ENCODE measurements around the gene B3GNT9. TPM values are rescaled to one million over a fixed set of nuclear protein-coding genes. Genes with fewer than 3 reads are reported as not detected.

Gene B3GNT9
- total RNA-seq, 1 donor from 2014 or later = 14.0 TPM

Other genes with a start within 250 kb of the B3GNT9 start
- gene CDH16, start 232.1 kb downstream of the B3GNT9 start, total RNA-seq = not detected
- gene RRAD, start 225.5 kb downstream of the B3GNT9 start, total RNA-seq = 3.4 TPM
- 63.1 TPM for gene CIAO2B, start 216.6 kb downstream of the B3GNT9 start, total RNA-seq
- 47.6 TPM for gene CES2, start 215.5 kb downstream of the B3GNT9 start, total RNA-seq
- gene CES3, start 189.7 kb downstream of the B3GNT9 start, total RNA-seq = 0.55 TPM
- gene CES4A, start 162.4 kb downstream of the B3GNT9 start, total RNA-seq = 12.5 TPM
- 48.7 TPM for gene CBFB, start 121.8 kb downstream of the B3GNT9 start, total RNA-seq
- gene PHAF1, start 41.1 kb downstream of the B3GNT9 start, total RNA-seq = 16.1 TPM
- gene TRADD, start 8.9 kb upstream of the B3GNT9 start, total RNA-seq = 19.7 TPM
- 7.8 TPM for gene FBXL8, start 9.0 kb upstream of the B3GNT9 start, total RNA-seq
- gene HSF4, start 13.7 kb upstream of the B3GNT9 start, total RNA-seq = 29.7 TPM
- gene NOL3, start 19.5 kb upstream of the B3GNT9 start, total RNA-seq = 31.3 TPM
- gene MATCAP1, start 33.0 kb upstream of the B3GNT9 start, total RNA-seq = 14.5 TPM
- 4.1 TPM for gene EXOC3L1, start 39.1 kb upstream of the B3GNT9 start, total RNA-seq
- gene E2F4, start 41.2 kb upstream of the B3GNT9 start, total RNA-seq = 68.4 TPM
- gene ELMO3, start 48.1 kb upstream of the B3GNT9 start, total RNA-seq = 1.2 TPM
- gene TMEM208, start 76.1 kb upstream of the B3GNT9 start, total RNA-seq = 36.5 TPM
- 36.6 TPM for gene FHOD1, start 96.5 kb upstream of the B3GNT9 start, total RNA-seq
- gene SLC9A5, start 98.0 kb upstream of the B3GNT9 start, total RNA-seq = 0.55 TPM
- 4.0 TPM for gene PLEKHG4, start 128.5 kb upstream of the B3GNT9 start, total RNA-seq
- gene KCTD19, start 175.7 kb upstream of the B3GNT9 start, total RNA-seq = not detected
- gene LRRC36, start 175.8 kb upstream of the B3GNT9 start, total RNA-seq = 0.22 TPM
- 4.8 TPM for gene TPPP3, start 242.5 kb upstream of the B3GNT9 start, total RNA-seq

Measured in mesenteric fat pad (tissue), 1 donor.